T-cell (primary cell): Measurements from ENCODE around the gene CST7. TPM values are rescaled to one million over a fixed set of nuclear protein-coding genes. Genes with fewer than 3 reads are reported as not detected.

Experiments
- ATAC-seq, 4 experiments: fragments of 200-7000 bp in 3 of 4; fragments of 150-1000 bp in 1 of 4; cut with Tn5 transposase; replicated peaks in 1 of 4; 1 replicate in 3 of 4; 2 replicates in 1 of 4; pipeline ENCODE4 v1.10.0; 2021; ENCODE audit warnings: moderate library complexity in 3 of 4, mild to moderate bottlenecking in 2 of 4, moderate number of reproducible peaks in 1 of 4
- CTCF ChIA-PET, 2 donors: fragments of 300-600 bp; sonication (Branson Sonifier 250); formaldehyde crosslinking; loops; one replicate each; lab custom pipeline; 2022; ENCODE audit warnings: antibody characterized with exemption in 2 of 2; lab: Charles Lee
- POLR2A ChIA-PET, 2 donors: fragments of 300-600 bp; sonication (Branson Sonifier 250); formaldehyde crosslinking; loops; one replicate each; lab custom pipeline; 2022; ENCODE audit warnings: antibody characterized with exemption in 2 of 2; lab: Charles Lee
- DNase-seq, 35 experiments: peaks; one replicate each; pipeline versions ENCODE4 v3.0.0 to v3.0.0-alpha.2; 2013 to 2023
- H3K27ac ChIP-seq: one replicate; pipeline ENCODE4 v1.5.1; 2013; ENCODE audit warnings: low read length
- H3K27me3 ChIP-seq, 2 experiments: replicated peaks in 1 of 2; 1 replicate in 1 of 2; 2 replicates in 1 of 2; pipeline versions ENCODE4 v1.6.1 to v1.7.0; 2013; ENCODE audit warnings: low read length in 1 of 2, mixed read lengths in 1 of 2; ENCODE audit not compliant: control insufficient read depth in 2 of 2, insufficient read depth in 2 of 2; ENCODE audit errors: extremely low read depth in 1 of 2
- H3K36me3 ChIP-seq, 2 donors: 1 replicate in 1 of 2; 2 replicates in 1 of 2; pipeline versions ENCODE4 v1.6.1 to v1.7.0; 2013; ENCODE audit warnings: low read length in 1 of 2; ENCODE audit not compliant: control insufficient read depth in 2 of 2, insufficient read depth in 1 of 2; ENCODE audit errors: extremely low read depth in 1 of 2
- H3K4me1 ChIP-seq, 2 experiments: 1 replicate in 1 of 2; 2 replicates in 1 of 2; pipeline versions ENCODE4 v1.6.1 to v1.7.0; 2013; ENCODE audit warnings: low read length in 2 of 2, mixed read lengths in 1 of 2; ENCODE audit not compliant: insufficient read depth in 2 of 2, control insufficient read depth in 1 of 2; ENCODE audit errors: extremely low read depth in 1 of 2
- H3K4me3 ChIP-seq, 2 donors: 1 replicate in 1 of 2; 2 replicates in 1 of 2; pipeline versions ENCODE4 v1.5.1 to v1.7.0; 2013; ENCODE audit warnings: mild to moderate bottlenecking in 2 of 2, low read length in 1 of 2, moderate library complexity in 1 of 2; ENCODE audit not compliant: control insufficient read depth in 1 of 2; ENCODE audit errors: extremely low read depth in 1 of 2
- H3K9me3 ChIP-seq: 2 replicates; pipeline ENCODE4 v1.7.0; 2013
- H3K27ac Mint-ChIP-seq, 2 donors: one replicate each; pipeline ENCODE4 v1.8.0; 2020 to 2021; ENCODE audit warnings: mild to moderate bottlenecking in 2 of 2, mixed read lengths in 2 of 2
- H3K27me3 Mint-ChIP-seq, 2 donors: one replicate each; pipeline ENCODE4 v1.8.0; 2021 to 2022; ENCODE audit warnings: mixed read lengths in 2 of 2
- H3K36me3 Mint-ChIP-seq: one replicate; pipeline ENCODE4 v1.8.0; 2021; ENCODE audit warnings: mixed read lengths
- H3K4me1 Mint-ChIP-seq, 3 donors: one replicate each; pipeline ENCODE4 v1.8.0; 2020 to 2022; ENCODE audit warnings: mixed read lengths in 3 of 3, mild to moderate bottlenecking in 1 of 3
- H3K4me3 Mint-ChIP-seq, 3 donors: one replicate each; pipeline ENCODE4 v1.8.0; 2020 to 2022; ENCODE audit warnings: mild to moderate bottlenecking in 3 of 3, mixed read lengths in 3 of 3, moderate library complexity in 3 of 3
- H3K9me3 Mint-ChIP-seq, 3 donors: one replicate each; pipeline ENCODE4 v1.8.0; 2020 to 2022; ENCODE audit warnings: mixed read lengths in 3 of 3
- WGBS: methylation state at CpG from one replicate; pipeline ENCODE4 v1.1.5; 2013; ENCODE audit warnings: missing lambda C conversion rate; ENCODE audit not compliant: insufficient coverage; 5-methylcytosine and 5-hydroxymethylcytosine counted together
- total RNA-seq, 35 experiments: library from RNA in 6 of 35; stranded (reverse) in 6 of 35; fragments of 120-200 nt in 1 of 35; gene quantifications; one replicate each; pipeline versions ENCODE4 v1.2.1 to v1.2.4 and lab custom pipeline; 2013 to 2026

CST7 gene
- total RNA-seq, 5 donors from 2014 or later (not counting 1 experiment from before 2014, with no cell fraction given), result 22.8 to 92.0 (median 46.2) TPM

DNA sequence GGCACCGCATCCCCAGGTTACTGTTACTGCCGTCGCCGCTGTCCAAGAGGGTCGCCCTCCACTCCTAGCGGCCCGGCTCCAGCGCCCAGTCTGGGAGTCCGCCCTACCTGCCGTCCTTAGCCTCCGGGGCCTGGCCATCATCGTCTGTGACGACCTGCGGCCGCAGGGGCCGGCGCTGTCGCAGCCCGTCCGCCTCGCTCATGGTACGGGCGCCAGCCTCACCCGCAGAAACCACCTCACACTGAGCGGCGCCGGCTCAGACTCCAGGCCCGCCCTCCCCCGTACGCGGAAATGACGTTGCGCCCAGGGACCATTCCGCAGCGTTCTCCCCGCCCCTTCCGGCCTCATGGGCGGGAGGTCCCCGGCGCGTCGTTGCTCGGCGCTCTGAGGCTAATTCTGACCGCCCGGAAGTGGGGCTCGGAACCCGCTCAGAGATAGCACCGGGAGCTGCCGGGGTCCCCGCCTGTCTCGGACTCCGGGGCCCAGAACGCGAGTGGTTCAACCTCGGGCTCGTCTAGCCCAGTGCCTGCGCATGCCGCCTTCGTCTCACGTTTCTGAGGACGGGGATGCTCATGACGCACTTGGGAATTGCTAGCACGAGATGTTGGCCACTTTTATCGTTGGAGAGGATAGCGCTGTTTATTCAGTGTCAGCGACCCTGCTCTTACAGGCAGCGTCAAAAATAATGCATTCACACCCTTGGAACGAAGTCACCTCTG, 43.6 kb downstream of the CST7 start, which contains the start of gene APMAP:
Gene APMAP (minus strand): TSS at position 265 of the 719 bp plus-strand sequence. CDS start 63 bp downstream, at position 202.
- peak within 1 kb of the TSS; percentile 95 to 99 (median 95) for H3K4me3 Mint-ChIP-seq
- H3K36me3 Mint-ChIP-seq, result peaks cover 11% of the 10 kb centered on the region
- under 1% methylated on average over 63 of the region's 69 CpGs for WGBS
- no peaks in the 10 kb centered on the region for H3K27me3 Mint-ChIP-seq
- H3K4me1 ChIP-seq, result peaks cover 5 to 49% of the 10 kb centered on the region in 2 experiments
- peak within 1 kb of the TSS; percentile 94 to 96 for H3K27ac Mint-ChIP-seq
- H3K9me3 ChIP-seq, result no peaks in the 10 kb centered on the region
- peak; percentile 87 to 98 (median 95) for DNase-seq
- peaks cover 0 to 5% of the 10 kb centered on the region in 2 donors for H3K36me3 ChIP-seq
- no peaks in the 10 kb centered on the region for H3K9me3 Mint-ChIP-seq
- peak within 1 kb of the TSS; percentile 72 to 88 for H3K4me3 ChIP-seq
- ChIA-PET CTCF (interaction anchor here (0.6 to 5.2 kb wide), 5 partner anchors 67 to 156 kb away, joined by 3 to 35 read pairs (median 9); no protein-coding TSS in a partner anchor), POLR2A (interaction anchor here in 1 of 2 donors (1.0 kb wide), 1 partner anchor 32 kb away, joined by 3 read pairs; no protein-coding TSS in a partner anchor)
- peaks cover 48 to 70% (median 69%) of the 10 kb centered on the region in 3 donors for H3K4me1 Mint-ChIP-seq
- no peaks in the 10 kb centered on the region for H3K27me3 ChIP-seq
- peak; percentile 94 to 96 (median 95) for ATAC-seq
- H3K27ac ChIP-seq, result peak within 1 kb of the TSS; percentile 97

DNA sequence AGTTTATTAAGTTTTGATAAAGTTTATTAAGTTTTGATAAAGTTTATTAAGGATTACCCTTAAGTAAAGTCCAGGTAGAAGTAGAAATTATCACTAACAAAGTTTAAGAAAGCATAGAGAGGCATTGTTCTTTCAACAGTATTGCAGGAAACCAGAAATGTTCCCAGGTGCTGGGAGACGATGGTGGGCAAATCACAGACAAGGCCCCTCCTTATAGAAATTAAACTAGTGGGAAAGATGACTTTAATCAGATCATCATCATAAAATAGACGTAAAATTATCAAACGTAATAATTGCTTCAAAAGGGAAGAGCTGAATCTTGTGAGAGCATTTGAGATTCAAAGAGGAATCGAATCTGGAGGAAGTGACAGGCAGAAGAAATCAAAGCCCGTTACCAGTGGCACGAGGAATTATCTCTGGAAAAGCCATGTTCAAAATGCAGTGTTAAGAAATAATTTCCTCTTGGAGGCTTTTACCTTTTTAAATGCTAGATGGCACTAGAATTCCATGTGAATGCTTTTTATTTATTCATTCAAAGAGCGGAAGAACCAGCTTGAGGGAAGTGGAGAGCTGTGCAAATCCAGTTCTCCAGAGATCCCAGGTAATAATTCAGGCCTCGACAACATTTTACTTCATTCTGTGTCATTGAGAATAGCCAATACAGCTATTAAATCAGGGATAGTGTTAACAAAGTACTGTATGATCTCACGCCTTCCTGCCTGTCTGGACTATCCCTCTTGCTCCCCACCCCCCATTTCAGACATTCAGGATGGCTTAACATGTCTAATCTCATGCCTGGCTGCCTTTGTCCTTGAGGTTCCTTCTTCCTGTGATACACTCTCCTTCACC, 44.5 kb downstream of the CST7 start:
- WGBS, result 86% methylated on average over 3 of the region's 9 CpGs
- no peaks in the 10 kb centered on the region for H3K9me3 ChIP-seq
- peak overlapping the region; percentile 94 to 96 for H3K27ac Mint-ChIP-seq
- peaks cover 2% of the 10 kb centered on the region for H3K36me3 Mint-ChIP-seq
- peak overlapping the region; percentile 72 to 88 for H3K4me3 ChIP-seq
- H3K36me3 ChIP-seq, result peaks cover 0 to 5% of the 10 kb centered on the region in 2 donors
- ATAC-seq (no peak), DNase-seq (peak in 2 of 35 experiments; percentile 2 to 13)
- H3K27me3 ChIP-seq, result no peaks in the 10 kb centered on the region
- no peaks in the 10 kb centered on the region for H3K9me3 Mint-ChIP-seq
- peaks cover 5 to 39% of the 10 kb centered on the region in 2 experiments for H3K4me1 ChIP-seq
- ChIA-PET POLR2A (interaction anchor here in 1 of 2 donors (0.7 to 1.0 kb wide), 2 partner anchors 33 to 39 kb away, joined by 3 to 7 read pairs; no protein-coding TSS in a partner anchor), CTCF (interaction anchor here (0.5 to 5.2 kb wide), 17 partner anchors 38 to 406 kb away, joined by 3 to 35 read pairs (median 4); partner anchors contain the start of genes ACSS1 (in 2 of the 2) and PYGB (in 1 of the 2))
- H3K27me3 Mint-ChIP-seq, result no peaks in the 10 kb centered on the region
- H3K4me3 Mint-ChIP-seq, result peak overlapping the region; percentile 95 to 99 (median 95)
- peak overlapping the region; percentile 97 for H3K27ac ChIP-seq
- peaks cover 39 to 61% (median 61%) of the 10 kb centered on the region in 3 donors for H3K4me1 Mint-ChIP-seq

GRCh38 chr20:24994186-24994465, 45.1 kb downstream of the CST7 start:
- ATAC-seq, result no peak
- H3K4me3 ChIP-seq, result no peak overlapping the region
- H3K9me3 Mint-ChIP-seq, result no peaks in the 10 kb centered on the region
- WGBS, result no CpG with 5 or more reads among the region's 1 CpG
- ChIA-PET POLR2A (interaction anchor here in 1 of 2 donors (0.7 kb wide), 1 partner anchor 39 kb away, joined by 7 read pairs; no protein-coding TSS in a partner anchor), CTCF (interaction anchor here (0.7 to 5.2 kb wide), 14 partner anchors 58 to 406 kb away, joined by 3 to 35 read pairs (median 4); partner anchors contain the start of genes ACSS1 (in 2 of the 2) and PYGB (in 1 of the 2))
- peak overlapping the region; percentile 26 to 36 (median 26) for H3K4me3 Mint-ChIP-seq
- no peaks in the 10 kb centered on the region for H3K27me3 ChIP-seq
- H3K9me3 ChIP-seq, result no peaks in the 10 kb centered on the region
- peaks cover 0 to 3% of the 10 kb centered on the region in 2 donors for H3K36me3 ChIP-seq
- peak overlapping the region; percentile 65 to 75 for H3K27ac Mint-ChIP-seq
- H3K4me1 ChIP-seq, result peaks cover 5 to 34% of the 10 kb centered on the region in 2 experiments
- DNase-seq, result no peak
- no peaks in the 10 kb centered on the region for H3K27me3 Mint-ChIP-seq
- peaks cover 33 to 55% (median 55%) of the 10 kb centered on the region in 3 donors for H3K4me1 Mint-ChIP-seq
- H3K36me3 Mint-ChIP-seq, result no peaks in the 10 kb centered on the region
- no peak overlapping the region for H3K27ac ChIP-seq

- 63% methylated on average over 10 of the region's 20 CpGs for WGBS
- POLR2A ChIA-PET, result interaction anchor here in 1 of 2 donors (0.7 kb wide), 1 partner anchor 40 kb away, joined by 7 read pairs; no protein-coding TSS in a partner anchor
- Mint-ChIP-seq H3K27ac (peak overlapping the region; percentile 65 to 75), H3K9me3 (no peaks in the 10 kb centered on the region), H3K4me3 (peak overlapping the region; percentile 14 to 42 (median 22)), H3K4me1 (peaks cover 31 to 49% (median 49%) of the 10 kb centered on the region in 3 donors), H3K36me3 (no peaks in the 10 kb centered on the region), H3K27me3 (no peaks in the 10 kb centered on the region)
- no peaks in the 10 kb centered on the region for H3K36me3 ChIP-seq
- no peaks in the 10 kb centered on the region for H3K9me3 ChIP-seq
- CTCF ChIA-PET, result interaction anchor here (0.6 to 5.2 kb wide), 14 partner anchors 57 to 405 kb away, joined by 3 to 35 read pairs (median 4); partner anchors contain the start of genes ACSS1 (in 2 of the 2) and PYGB (in 1 of the 2)
- H3K4me3 ChIP-seq, result no peak overlapping the region
- H3K27ac ChIP-seq, result no peak overlapping the region
- peaks cover 5 to 31% of the 10 kb centered on the region in 2 experiments for H3K4me1 ChIP-seq
- no peaks in the 10 kb centered on the region for H3K27me3 ChIP-seq
- ATAC-seq (peak; percentile 22 to 44 (median 28)), DNase-seq (peak; percentile 60 to 91 (median 79))
Measured at GRCh38 chr20:24994470-24995368, 45.6 kb downstream of the CST7 start.

- Histone ChIP-seq H3K9me3 (no peaks in the 10 kb centered on the region), H3K27me3 (no peaks in the 10 kb centered on the region), H3K4me1 (peaks cover 5 to 30% of the 10 kb centered on the region in 2 experiments), H3K4me3 (no peak overlapping the region), H3K27ac (no peak overlapping the region), H3K36me3 (no peaks in the 10 kb centered on the region)
- 78% methylated on average over 2 of the region's 9 CpGs for WGBS
- CTCF ChIA-PET, result interaction anchor here (0.5 to 5.2 kb wide), 5 partner anchors 12 to 69 kb away, joined by 3 to 35 read pairs (median 9); partner anchors contain the start of gene ACSS1 (in 1 of the 2)
- Mint-ChIP-seq H3K27ac (peak overlapping the region in 1 of 2 donors; percentile 25), H3K36me3 (no peaks in the 10 kb centered on the region), H3K4me3 (no peak overlapping the region), H3K9me3 (no peaks in the 10 kb centered on the region), H3K27me3 (no peaks in the 10 kb centered on the region), H3K4me1 (peaks cover 21 to 39% (median 38%) of the 10 kb centered on the region in 3 donors)
- POLR2A ChIA-PET, result interaction anchor here in 1 of 2 donors (0.9 kb wide), 1 partner anchor 183 kb away, joined by 3 read pairs; no protein-coding TSS in a partner anchor
- peak in 1 of 35 experiments; percentile 10 for DNase-seq
- ATAC-seq, result no peak
Measured at GRCh38 chr20:24995741-24996448, 46.8 kb downstream of the CST7 start.
